Small intestine (tissue), 7 donors: ENCODE measurements around the gene PCBP3. TPM values are rescaled to one million over a fixed set of nuclear protein-coding genes. Genes with fewer than 3 reads are reported as not detected.

Experiments
- DNase-seq, 2 donors: peaks; one replicate each; pipeline versions ENCODE4 v3.0.0 to v3.0.0-alpha.2; 2013
- FAIRE-seq: peaks from 2 replicates; lab custom pipeline; 2012; peaks lifted over from hg19 to GRCh38; lab: Jason Lieb, UNC
- H3K27ac ChIP-seq, 3 donors: one replicate each; pipeline ENCODE4 v1.5.1; 2013; ENCODE audit warnings: low read length in 2 of 3, mild to moderate bottlenecking in 2 of 3, control low read depth in 1 of 3, inconsistent platforms in 1 of 3, low read depth in 1 of 3, moderate library complexity in 1 of 3
- H3K27me3 ChIP-seq, 3 donors: one replicate each; pipeline ENCODE4 v1.6.1; 2013; ENCODE audit warnings: low read length in 3 of 3, inconsistent platforms in 1 of 3; ENCODE audit not compliant: control insufficient read depth in 3 of 3, insufficient read depth in 3 of 3
- H3K36me3 ChIP-seq, 3 donors: one replicate each; pipeline ENCODE4 v1.6.1; 2013; ENCODE audit warnings: low read length in 3 of 3, inconsistent platforms in 1 of 3, low read depth in 1 of 3, mild to moderate bottlenecking in 1 of 3, moderate library complexity in 1 of 3; ENCODE audit not compliant: control insufficient read depth in 3 of 3, insufficient read depth in 2 of 3
- H3K4me1 ChIP-seq, 3 donors: one replicate each; pipeline ENCODE4 v1.6.1; 2013; ENCODE audit warnings: low read length in 2 of 3, inconsistent platforms in 1 of 3, low read depth in 1 of 3, mild to moderate bottlenecking in 1 of 3, moderate library complexity in 1 of 3; ENCODE audit not compliant: control insufficient read depth in 3 of 3, insufficient read depth in 2 of 3
- H3K4me3 ChIP-seq, 3 donors: one replicate each; pipeline ENCODE4 v1.5.1; 2013; ENCODE audit warnings: low read length in 3 of 3, control low read depth in 1 of 3, inconsistent platforms in 1 of 3, low read depth in 1 of 3, mild to moderate bottlenecking in 1 of 3, moderate library complexity in 1 of 3
- H3K9me3 ChIP-seq, 2 donors: one replicate each; pipeline ENCODE4 v1.6.1; 2013; ENCODE audit warnings: low read depth in 1 of 2, low read length in 1 of 2; ENCODE audit not compliant: control insufficient read depth in 2 of 2, insufficient read depth in 1 of 2
- WGBS, 3 donors: extraction: QIAGEN DNeasy Blood & Tissue Kit; methylation state at CpG; one replicate each; pipeline ENCODE4 v1.1.7; 2013; 5-methylcytosine and 5-hydroxymethylcytosine counted together
- polyA plus RNA-seq, 4 donors: library from polyadenylated mRNA; stranded (reverse) in 3 of 4; unstranded in 1 of 4; fragments of 200-250 nt in 3 of 4; fragments of 120-200 nt in 1 of 4; gene quantifications; one replicate each; pipeline versions ENCODE4 v1.2.1 to v1.2.3, GENCODE V29; 2013
- donor health status: healthy with polysubstance abuse.
- donor health status: control.
- donor health status: control.
- donor health status: Bipolar disorder and iron deficiency.
- donor health status: healthy.

PCBP3 gene
- polyA plus RNA-seq, 4 donors, result 0.81 to 8.2 (median 1.0) TPM; not detected in 1

DNA sequence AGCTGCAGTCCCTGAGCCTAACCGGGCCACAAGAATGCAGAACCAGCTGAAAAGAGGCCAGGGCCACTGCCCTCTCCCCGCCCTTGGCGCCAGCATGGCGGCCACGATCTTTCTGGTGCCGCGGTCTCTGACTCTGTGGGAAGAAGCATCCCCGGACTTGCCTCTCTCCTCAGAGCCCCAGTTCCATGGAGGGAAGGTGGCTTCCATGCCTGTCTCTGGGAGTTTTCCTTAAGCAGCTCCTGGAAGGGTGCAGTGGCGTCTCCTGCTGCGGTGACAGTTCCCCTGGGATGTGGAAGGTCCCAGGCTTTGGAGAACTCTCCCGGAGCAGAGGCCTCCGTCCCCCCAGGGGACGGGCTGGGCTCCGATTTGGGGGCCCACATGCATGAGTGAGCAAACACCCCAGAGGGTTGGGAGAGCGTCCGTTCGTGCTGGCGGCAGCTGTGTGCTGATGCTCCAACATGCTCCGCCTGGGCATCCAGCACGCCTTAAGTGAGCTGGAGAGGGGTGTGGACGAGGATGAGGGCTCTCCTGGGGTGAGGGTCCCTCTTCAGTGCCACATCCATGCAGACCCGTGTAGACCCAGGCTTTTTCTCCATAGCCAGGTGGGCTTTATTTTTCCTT, 228.2 kb downstream of the PCBP3 start:
- Histone ChIP-seq H3K9me3 (no peaks in the 10 kb centered on the region), H3K4me1 (peaks cover 0 to 3% (median 0%) of the 10 kb centered on the region in 3 donors), H3K27me3 (no peaks in the 10 kb centered on the region), H3K36me3 (no peaks in the 10 kb centered on the region), H3K27ac (no peak overlapping the region), H3K4me3 (no peak overlapping the region)
- no peak for DNase-seq
- 80 to 89% (median 84%) methylated on average over 22 of the region's 22 CpGs for WGBS, 3 donors
- no peak for FAIRE-seq

DNA sequence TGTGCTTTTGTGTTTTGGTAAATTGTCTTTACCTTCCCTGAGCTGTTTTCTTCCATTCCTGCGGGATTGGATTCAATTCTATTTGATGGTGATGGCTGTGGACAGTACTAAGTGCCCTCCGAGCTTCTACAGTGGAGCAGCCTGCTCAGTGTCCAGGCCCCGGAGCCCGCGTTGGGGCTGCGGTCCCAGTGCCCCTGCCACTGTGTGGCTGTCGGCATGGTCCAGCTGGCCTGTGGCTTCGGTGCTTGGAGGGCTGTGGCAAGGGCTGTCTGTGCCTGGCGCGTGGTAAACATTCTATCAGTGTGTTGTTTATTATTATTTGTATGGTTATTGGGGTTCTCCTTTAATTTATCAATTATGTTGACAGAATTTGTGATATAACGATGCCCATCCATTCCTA, 228.9 kb downstream of the PCBP3 start:
- FAIRE-seq (no peak), DNase-seq (no peak)
- Histone ChIP-seq H3K4me1 (peaks cover 0 to 3% (median 0%) of the 10 kb centered on the region in 3 donors), H3K27me3 (no peaks in the 10 kb centered on the region), H3K27ac (no peak overlapping the region), H3K4me3 (no peak overlapping the region), H3K9me3 (no peaks in the 10 kb centered on the region), H3K36me3 (no peaks in the 10 kb centered on the region)
- 89 to 93% (median 90%) methylated on average over 11 of the region's 11 CpGs for WGBS, 3 donors

DNA sequence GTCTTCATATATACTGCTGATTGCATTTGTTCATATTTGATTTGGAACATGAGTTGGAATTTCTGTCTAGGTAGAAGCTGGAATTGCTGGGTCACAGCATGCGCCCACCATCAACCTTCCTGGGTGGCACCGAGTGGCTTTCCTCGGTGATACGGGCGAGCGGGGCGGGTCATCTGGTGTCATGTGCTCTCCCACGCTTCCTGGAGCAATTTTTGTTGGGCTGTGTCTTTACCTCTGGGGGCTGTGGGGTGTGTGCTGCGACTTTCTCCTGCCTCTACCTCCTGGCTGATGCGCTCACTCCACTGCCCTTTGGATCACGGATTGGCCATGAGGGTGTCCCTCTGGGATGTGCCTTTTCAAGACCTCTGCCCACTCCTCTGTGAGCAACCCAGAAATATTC, 229.4 kb downstream of the PCBP3 start:
- H3K36me3 ChIP-seq, result no peaks in the 10 kb centered on the region
- no peak for FAIRE-seq
- 68 to 81% (median 71%) methylated on average over 11 of the region's 11 CpGs for WGBS, 3 donors
- H3K27me3 ChIP-seq, result no peaks in the 10 kb centered on the region
- no peaks in the 10 kb centered on the region for H3K9me3 ChIP-seq
- no peak overlapping the region for H3K27ac ChIP-seq
- no peak for DNase-seq
- peaks cover 0 to 3% (median 0%) of the 10 kb centered on the region in 3 donors for H3K4me1 ChIP-seq
- H3K4me3 ChIP-seq, result no peak overlapping the region

DNA sequence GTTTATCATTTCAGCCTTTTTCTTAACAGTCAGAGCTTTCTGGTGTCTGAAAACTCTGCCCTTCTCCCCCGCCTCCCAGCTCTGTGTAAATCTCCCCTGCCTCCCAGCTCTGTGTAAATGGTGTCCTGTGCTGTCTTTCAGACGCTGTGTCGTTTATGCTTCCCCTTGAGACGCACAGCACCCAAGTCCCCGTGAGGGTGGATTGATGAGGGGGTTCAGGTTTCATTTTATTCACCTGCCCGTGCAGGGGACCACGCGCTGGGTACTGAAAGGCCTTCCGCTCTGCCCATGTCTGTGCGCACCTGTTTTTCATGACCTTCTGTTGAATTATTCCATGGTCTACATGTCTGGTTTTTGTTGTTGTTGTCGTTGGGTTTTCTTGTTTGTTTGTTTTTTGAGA, 229.9 kb downstream of the PCBP3 start:
- no peak overlapping the region for H3K4me3 ChIP-seq
- no peaks in the 10 kb centered on the region for H3K9me3 ChIP-seq
- FAIRE-seq (no peak), DNase-seq (no peak)
- H3K27me3 ChIP-seq, result no peaks in the 10 kb centered on the region
- no peaks in the 10 kb centered on the region for H3K36me3 ChIP-seq
- no peak overlapping the region for H3K27ac ChIP-seq
- WGBS, 3 donors, result 80 to 84% (median 81%) methylated on average over 11 of the region's 11 CpGs
- peaks cover 0 to 3% (median 0%) of the 10 kb centered on the region in 3 donors for H3K4me1 ChIP-seq

DNA sequence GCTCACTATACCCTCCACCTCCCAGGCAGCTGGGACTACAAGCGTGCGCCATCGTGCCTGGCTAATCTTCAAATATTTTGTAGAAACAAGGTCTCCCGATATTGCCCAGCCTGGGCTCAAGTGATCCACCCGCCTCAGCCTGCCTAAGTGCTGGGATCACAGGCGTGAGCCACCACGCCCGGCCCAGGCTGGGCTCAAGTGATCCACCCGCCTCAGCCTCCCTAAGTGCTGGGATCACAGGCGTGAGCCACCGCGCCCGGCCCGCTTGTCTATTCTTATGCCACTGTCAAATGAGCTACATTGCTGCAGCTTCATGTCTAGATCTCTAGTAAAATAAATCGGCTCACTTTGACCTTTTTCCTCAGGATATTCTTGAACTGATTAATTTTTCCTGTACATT, 230.3 kb downstream of the PCBP3 start:
- no peaks in the 10 kb centered on the region for H3K27me3 ChIP-seq
- no peak for FAIRE-seq
- H3K36me3 ChIP-seq, result no peaks in the 10 kb centered on the region
- H3K27ac ChIP-seq, result no peak overlapping the region
- 75 to 84% (median 76%) methylated on average over 14 to 15 of the region's 15 CpGs for WGBS, 3 donors
- DNase-seq, result no peak
- no peak overlapping the region for H3K4me3 ChIP-seq
- H3K9me3 ChIP-seq, result no peaks in the 10 kb centered on the region
- H3K4me1 ChIP-seq, result peaks cover 0 to 3% (median 0%) of the 10 kb centered on the region in 3 donors

DNA sequence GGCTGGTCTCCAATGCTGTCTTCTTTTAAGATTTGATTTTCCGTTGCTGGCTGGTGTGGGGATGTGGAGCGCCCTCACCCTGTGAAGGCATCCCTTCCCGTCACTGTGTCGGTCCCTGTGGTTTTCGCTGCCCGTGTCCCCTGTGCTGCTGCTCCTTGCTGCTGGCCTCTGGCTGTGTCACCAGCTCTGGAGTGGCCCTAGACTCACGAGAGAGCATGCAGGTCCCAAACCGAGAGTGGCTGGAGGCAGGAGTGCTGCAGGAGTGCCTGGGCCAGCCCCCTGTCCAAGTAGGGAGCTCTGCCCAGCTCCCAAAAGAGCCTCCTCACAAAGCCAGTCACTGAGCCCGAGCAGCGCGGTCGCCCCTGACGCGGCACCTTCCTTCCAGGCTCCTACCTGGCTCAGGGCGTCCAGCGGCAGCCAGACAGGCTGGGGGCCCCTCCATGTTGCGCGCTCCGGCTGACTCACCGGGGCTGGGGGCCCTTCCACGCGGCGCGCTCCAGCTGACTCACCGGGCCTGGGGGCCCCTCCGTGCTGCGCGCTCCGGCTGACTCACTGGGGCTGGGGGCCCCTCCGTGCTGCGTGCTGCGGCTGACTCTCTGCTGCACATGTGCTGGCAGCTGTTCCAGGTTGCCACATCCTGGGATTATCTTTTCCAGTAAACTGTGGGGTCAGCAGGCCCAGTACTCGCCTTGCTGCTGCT, 231.3 kb downstream of the PCBP3 start:
- peak in 1 of 2 donors; percentile 52 for DNase-seq
- Histone ChIP-seq H3K27ac (peak overlapping the region in 1 of 3 donors; percentile 65), H3K27me3 (no peaks in the 10 kb centered on the region), H3K36me3 (no peaks in the 10 kb centered on the region), H3K4me3 (no peak overlapping the region), H3K4me1 (peaks cover 0 to 3% (median 0%) of the 10 kb centered on the region in 3 donors), H3K9me3 (no peaks in the 10 kb centered on the region)
- FAIRE-seq, result no peak
- WGBS, 3 donors, result 64 to 73% (median 69%) methylated on average over 30 to 33 of the region's 33 CpGs

DNA sequence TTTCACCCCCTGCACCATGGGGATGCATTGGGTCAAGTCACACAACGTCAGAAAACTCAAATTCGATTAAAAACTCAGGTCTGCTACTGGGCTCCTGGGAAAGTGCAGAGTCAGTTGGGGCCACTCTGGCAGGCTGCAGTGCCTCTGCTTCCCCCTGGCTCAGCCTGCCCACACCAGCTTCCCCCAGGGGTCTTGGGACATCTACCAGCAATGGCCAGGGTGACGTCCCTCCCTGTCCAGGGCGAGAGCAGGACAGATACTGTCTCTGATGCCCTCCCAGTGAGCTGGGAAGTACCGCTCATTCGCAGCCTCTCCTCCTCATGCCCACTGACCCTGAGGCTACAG, 231.9 kb downstream of the PCBP3 start:
- WGBS, 3 donors, result 65 to 74% (median 69%) methylated on average over 6 of the region's 6 CpGs
- FAIRE-seq, result no peak

DNA sequence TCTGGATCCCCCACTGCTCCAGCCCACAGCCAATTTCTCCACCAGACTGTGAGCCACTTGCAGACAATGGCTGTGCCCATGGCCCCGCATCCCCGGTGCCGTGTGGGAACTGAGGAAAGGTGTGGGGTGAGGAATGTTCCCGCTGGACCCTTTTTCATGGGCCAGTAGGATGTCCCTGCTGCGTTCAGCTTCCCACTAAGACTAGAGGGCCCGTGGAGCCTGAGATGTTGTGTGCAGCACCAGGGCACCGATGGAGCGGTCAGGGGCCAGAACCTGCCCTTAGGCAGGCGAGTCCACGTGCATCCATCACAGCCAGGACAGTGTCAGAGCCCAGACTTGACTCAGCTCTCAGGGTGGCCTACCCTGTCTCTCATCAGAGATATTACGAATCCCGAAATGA, 232.4 kb downstream of the PCBP3 start:
- no peak for FAIRE-seq
- no peak for DNase-seq

More for the DNA sequence above, 231.9 kb downstream of the PCBP3 start:
- Histone ChIP-seq H3K36me3 (no peaks in the 10 kb centered on the region), H3K27ac (peak overlapping the region in 1 of 3 donors; percentile 65), H3K4me3 (no peak overlapping the region), H3K9me3 (no peaks in the 10 kb centered on the region), H3K27me3 (no peaks in the 10 kb centered on the region), H3K4me1 (peaks cover 0 to 3% (median 0%) of the 10 kb centered on the region in 3 donors)
- DNase-seq, result no peak

More for the DNA sequence above, 232.4 kb downstream of the PCBP3 start:
- 83 to 89% (median 84%) methylated on average over 12 of the region's 12 CpGs for WGBS, 3 donors
- peaks cover 0 to 3% (median 0%) of the 10 kb centered on the region in 3 donors for H3K4me1 ChIP-seq
- peak overlapping the region in 1 of 3 donors; percentile 65 for H3K27ac ChIP-seq
- no peaks in the 10 kb centered on the region for H3K9me3 ChIP-seq
- no peaks in the 10 kb centered on the region for H3K27me3 ChIP-seq
- no peaks in the 10 kb centered on the region for H3K36me3 ChIP-seq
- H3K4me3 ChIP-seq, result no peak overlapping the region
